MM.1S (cell line): Measurements from ENCODE around the gene TMEM72.

ENCODE experiments used
- CTCF ChIP-seq: fragments of 300-600 bp; sonication (generic); IDR thresholded peaks from 2 replicates; pipeline ENCODE4 v1.5.1; 2016; ENCODE audit warnings: antibody characterized with exemption, low read length, mixed read lengths
- EZH2 ChIP-seq: fragments of 300-600 bp; sonication (generic); optimal IDR thresholded peaks from 2 replicates; pipeline ENCODE3; 2017; ENCODE audit warnings: low read depth, mild to moderate bottlenecking, antibody characterized with exemption, low read length, mixed read lengths

GRCh38 chr10:44888886-44889285 lies 22.3 kb upstream of the TMEM72 start:
- TF ChIP-seq CTCF (no peak), EZH2 (no peak)
